ENCODE measurements around the gene DUSP5. TPM values are rescaled to one million over a fixed set of nuclear protein-coding genes. Genes with fewer than 3 reads are reported as not detected.

The DUSP5 gene
- total RNA-seq, 1 experiment from 2014 or later, result 14.2 TPM

DNA sequence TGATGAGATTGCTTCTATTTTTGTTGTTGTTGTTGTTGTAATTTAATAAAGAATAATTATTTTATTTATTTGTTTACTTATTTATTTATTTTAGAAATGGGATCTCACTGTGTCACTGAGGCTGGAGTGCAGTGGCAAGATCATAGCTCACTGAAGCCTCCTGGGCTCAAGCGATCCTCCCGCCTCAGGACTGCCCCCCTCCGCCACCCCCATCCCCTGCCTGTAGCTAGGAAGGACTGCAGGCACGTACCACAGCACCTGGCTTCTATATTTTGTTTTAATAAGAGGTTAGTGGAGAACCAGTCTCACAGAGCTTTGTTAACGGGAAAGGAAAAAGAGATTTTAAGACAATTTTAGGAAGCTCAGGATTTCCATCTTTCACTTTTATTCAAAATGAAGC is 50.3 kb downstream of the DUSP5 start:
- POLR2A ChIA-PET (ENCODE audit: unreplicated experiment), result interaction anchor here (0.6 kb wide), 1 partner anchor 242 kb away, joined by 16 read pairs; no protein-coding TSS in a partner anchor
- no peak for TF ChIP-seq EZH2 (IDR thresholded peaks at IDR 0.05; ENCODE audit: low read depth)
- TF ChIP-seq, protein P1, sequence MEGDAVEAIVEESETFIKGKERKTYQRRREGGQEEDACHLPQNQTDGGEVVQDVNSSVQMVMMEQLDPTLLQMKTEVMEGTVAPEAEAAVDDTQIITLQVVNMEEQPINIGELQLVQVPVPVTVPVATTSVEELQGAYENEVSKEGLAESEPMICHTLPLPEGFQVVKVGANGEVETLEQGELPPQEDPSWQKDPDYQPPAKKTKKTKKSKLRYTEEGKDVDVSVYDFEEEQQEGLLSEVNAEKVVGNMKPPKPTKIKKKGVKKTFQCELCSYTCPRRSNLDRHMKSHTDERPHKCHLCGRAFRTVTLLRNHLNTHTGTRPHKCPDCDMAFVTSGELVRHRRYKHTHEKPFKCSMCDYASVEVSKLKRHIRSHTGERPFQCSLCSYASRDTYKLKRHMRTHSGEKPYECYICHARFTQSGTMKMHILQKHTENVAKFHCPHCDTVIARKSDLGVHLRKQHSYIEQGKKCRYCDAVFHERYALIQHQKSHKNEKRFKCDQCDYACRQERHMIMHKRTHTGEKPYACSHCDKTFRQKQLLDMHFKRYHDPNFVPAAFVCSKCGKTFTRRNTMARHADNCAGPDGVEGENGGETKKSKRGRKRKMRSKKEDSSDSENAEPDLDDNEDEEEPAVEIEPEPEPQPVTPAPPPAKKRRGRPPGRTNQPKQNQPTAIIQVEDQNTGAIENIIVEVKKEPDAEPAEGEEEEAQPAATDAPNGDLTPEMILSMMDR (conservative IDR thresholded peaks at IDR 0.05), result no peak
- no peaks in the 10 kb centered on the region for H3K27me3 ChIP-seq (ENCODE audit: insufficient read depth, low read depth)

DNA sequence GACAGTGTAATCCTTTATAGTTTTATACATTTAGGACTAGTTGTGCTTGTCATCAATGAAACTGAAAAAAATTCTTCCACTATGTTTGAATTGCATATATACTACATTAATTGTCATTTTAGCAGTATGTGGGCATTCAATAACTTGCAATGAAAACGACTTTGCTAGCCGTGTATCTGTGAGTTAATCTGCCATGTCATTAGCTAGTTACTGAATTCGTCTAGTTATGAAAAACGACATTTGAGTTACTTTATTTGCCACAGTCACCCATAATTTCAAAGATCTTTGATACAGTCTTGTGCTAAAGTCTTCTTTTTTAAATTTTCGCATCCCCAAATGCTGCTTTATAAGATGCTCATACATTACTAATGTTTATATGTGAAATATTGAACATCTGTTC is 51.5 kb downstream of the DUSP5 start:
- Histone ChIP-seq H3K36me3 (ENCODE audit: low read depth) (no peaks in the 10 kb centered on the region), H3K27ac (no peak overlapping the region), H3K4me3 (no peak overlapping the region), H3K27me3 (ENCODE audit: insufficient read depth, low read depth) (no peaks in the 10 kb centered on the region), H3K9me2 (ENCODE audit: insufficient read depth) (no peaks in the 10 kb centered on the region), H3K4me1 (replicated peaks; ENCODE audit: insufficient read depth) (no peaks in the 10 kb centered on the region), H3K9me3 (ENCODE audit: insufficient read depth, low read depth) (no peaks in the 10 kb centered on the region), H3K4me2 (no peak overlapping the region), H3K79me2 (ENCODE audit: low read depth) (no peaks in the 10 kb centered on the region), H3F3A (ENCODE audit: insufficient read depth, low read depth) (no peaks in the 10 kb centered on the region), H2AFZ (no peak overlapping the region), H4K20me1 (ENCODE audit: insufficient read depth) (no peaks in the 10 kb centered on the region)
- ChIA-PET POLR2A (ENCODE audit: unreplicated experiment) (interaction anchor here (0.6 kb wide), 2 partner anchors 121 to 211 kb away, joined by 3 to 6 read pairs; no protein-coding TSS in a partner anchor), CTCF (no interaction called here)
- no peak for DNase-seq
- no TSS peak for BruUV-seq (replicated peaks)
- TF ChIP-seq EZH2 (IDR thresholded peaks at IDR 0.05; ENCODE audit: low read depth), result no peak
- TF ChIP-seq, protein P1 (conservative IDR thresholded peaks at IDR 0.05), result no peak
- intact Hi-C loops (cut with micrococcal nuclease; ENCODE audit: unreplicated experiment), result loop anchor here (5.0 kb wide), 1 partner anchor 137 kb away; no protein-coding TSS in a partner anchor

More for the DNA sequence above, 50.3 kb downstream of the DUSP5 start:
- DNase-seq, result no peak
- no peak overlapping the region for H3K27ac ChIP-seq
- BruUV-seq (replicated peaks), result no TSS peak
- intact Hi-C loops (cut with micrococcal nuclease; ENCODE audit: unreplicated experiment), result loop anchor here (5.0 kb wide), 1 partner anchor 136 kb away; no protein-coding TSS in a partner anchor
- no peaks in the 10 kb centered on the region for H4K20me1 ChIP-seq (ENCODE audit: insufficient read depth)
- CTCF ChIA-PET, result no interaction called here
- H3K4me3 ChIP-seq, result no peak overlapping the region
- H2AFZ ChIP-seq, result no peak overlapping the region
- H3K4me1 ChIP-seq (replicated peaks; ENCODE audit: insufficient read depth), result no peaks in the 10 kb centered on the region
- no peaks in the 10 kb centered on the region for H3K36me3 ChIP-seq (ENCODE audit: low read depth)
- no peaks in the 10 kb centered on the region for H3K79me2 ChIP-seq (ENCODE audit: low read depth)
- H3K4me2 ChIP-seq, result no peak overlapping the region
- no peaks in the 10 kb centered on the region for H3F3A ChIP-seq (ENCODE audit: insufficient read depth, low read depth)
- H3K9me2 ChIP-seq (ENCODE audit: insufficient read depth), result no peaks in the 10 kb centered on the region
- no peaks in the 10 kb centered on the region for H3K9me3 ChIP-seq (ENCODE audit: insufficient read depth, low read depth)

DNA sequence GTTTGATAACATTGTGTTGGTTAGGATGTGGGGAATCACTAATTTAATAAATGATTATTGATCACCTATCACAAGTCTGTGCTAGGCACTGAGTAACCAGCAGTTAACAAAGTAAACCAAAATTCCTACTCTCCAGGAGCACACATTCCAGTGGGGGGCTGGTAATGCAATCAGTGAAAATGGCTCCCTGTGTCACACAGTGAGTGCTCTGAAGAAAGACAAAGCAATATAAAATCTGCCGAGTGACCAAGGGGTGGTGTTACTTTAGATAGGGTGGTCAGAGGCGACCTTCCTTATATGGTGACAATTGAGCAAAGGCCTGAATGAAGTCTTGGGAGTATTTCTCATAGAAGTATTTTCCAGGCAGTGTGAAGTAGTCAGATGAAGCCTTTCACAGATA is 56.2 kb downstream of the DUSP5 start:
- TF ChIP-seq, protein P1 (conservative IDR thresholded peaks at IDR 0.05), result no peak
- no peak for TF ChIP-seq EZH2 (IDR thresholded peaks at IDR 0.05; ENCODE audit: low read depth)
- no peaks in the 10 kb centered on the region for H3K36me3 ChIP-seq (ENCODE audit: low read depth)
- BruUV-seq (replicated peaks), result no TSS peak
- no peak overlapping the region for H3K27ac ChIP-seq
- intact Hi-C loops (cut with micrococcal nuclease; ENCODE audit: unreplicated experiment), result no loop called here
- H2AFZ ChIP-seq, result no peak overlapping the region
- no peak overlapping the region for H3K4me3 ChIP-seq
- H3K9me2 ChIP-seq (ENCODE audit: insufficient read depth), result no peaks in the 10 kb centered on the region
- CTCF ChIA-PET, result no interaction called here
- POLR2A ChIA-PET (ENCODE audit: unreplicated experiment), result no interaction called here
- no peak for DNase-seq
- no peaks in the 10 kb centered on the region for H3K79me2 ChIP-seq (ENCODE audit: low read depth)
- no peaks in the 10 kb centered on the region for H3K4me1 ChIP-seq (replicated peaks; ENCODE audit: insufficient read depth)
- H3F3A ChIP-seq (ENCODE audit: insufficient read depth, low read depth), result no peaks in the 10 kb centered on the region
- H4K20me1 ChIP-seq (ENCODE audit: insufficient read depth), result no peaks in the 10 kb centered on the region
- H3K27me3 ChIP-seq (ENCODE audit: insufficient read depth, low read depth), result no peaks in the 10 kb centered on the region
- H3K4me2 ChIP-seq, result no peak overlapping the region
- H3K9me3 ChIP-seq (ENCODE audit: insufficient read depth, low read depth), result no peaks in the 10 kb centered on the region

Data from PC-9 (cell line).